Glutamatergic neuron (in vitro differentiated cells): ENCODE measurements around the gene KRT2. TPM values are rescaled to one million over a fixed set of nuclear protein-coding genes. Genes with fewer than 3 reads are reported as not detected.

ENCODE experiments used
- DNase-seq: peaks from one replicate; pipeline ENCODE4 v3.0.0; 2022
- H3K27ac Mint-ChIP-seq: one replicate; pipeline ENCODE4 v1.8.0; 2020; ENCODE audit warnings: mild to moderate bottlenecking, mixed read lengths, inconsistent platforms; ENCODE audit not compliant: unreplicated experiment
- H3K27me3 Mint-ChIP-seq: one replicate; pipeline ENCODE4 v1.8.0; 2020; ENCODE audit warnings: mild to moderate bottlenecking, moderate library complexity, mixed read lengths, inconsistent platforms; ENCODE audit not compliant: unreplicated experiment
- H3K36me3 Mint-ChIP-seq: one replicate; pipeline ENCODE4 v1.8.0; 2020; ENCODE audit warnings: mild to moderate bottlenecking, mixed read lengths, inconsistent platforms; ENCODE audit not compliant: unreplicated experiment
- H3K4me1 Mint-ChIP-seq: one replicate; pipeline ENCODE4 v1.8.0; 2020; ENCODE audit warnings: mild to moderate bottlenecking, low read depth, mixed read lengths, inconsistent platforms; ENCODE audit not compliant: unreplicated experiment
- H3K4me3 Mint-ChIP-seq: one replicate; pipeline ENCODE4 v1.8.0; 2020; ENCODE audit warnings: mild to moderate bottlenecking, mixed read lengths, inconsistent platforms; ENCODE audit not compliant: unreplicated experiment
- H3K9me3 Mint-ChIP-seq: one replicate; pipeline ENCODE4 v1.8.0; 2020; ENCODE audit warnings: mild to moderate bottlenecking, moderate library complexity, mixed read lengths, inconsistent platforms; ENCODE audit not compliant: unreplicated experiment
- CTCF ChIP-seq: fragments of 200-600 bp; sonication (generic); IDR thresholded peaks from one replicate; pipeline ENCODE4 v1.5.0; 2021; ENCODE audit not compliant: partially characterized antibody, unreplicated experiment
- total RNA-seq: library from RNA; stranded (reverse); fragmentation: NEBNext Ultra II Directional; extraction: Animal tissue kit (Norgen Biotek cat#: 25700); gene quantifications from one replicate; pipeline ENCODE4 v1.2.1, GENCODE V29; 2021; ENCODE audit not compliant: unreplicated experiment

KRT2 gene
- total RNA-seq, 1 donor from 2014 or later, result not detected

- no peaks in the 10 kb centered on the region for H3K4me1 Mint-ChIP-seq
- H3K27me3 Mint-ChIP-seq, result no peaks in the 10 kb centered on the region
- no peaks in the 10 kb centered on the region for H3K9me3 Mint-ChIP-seq
- no peak for TF ChIP-seq CTCF
- H3K27ac Mint-ChIP-seq, result no peak overlapping the region
- no peak overlapping the region for H3K4me3 Mint-ChIP-seq
- no peak for DNase-seq
- H3K36me3 Mint-ChIP-seq, result no peaks in the 10 kb centered on the region
Measured at GRCh38 chr12:52637299-52637698, 14.7 kb downstream of the KRT2 start.

- Mint-ChIP-seq H3K27me3 (no peaks in the 10 kb centered on the region), H3K27ac (no peak overlapping the region), H3K4me3 (no peak overlapping the region), H3K4me1 (no peaks in the 10 kb centered on the region), H3K9me3 (no peaks in the 10 kb centered on the region), H3K36me3 (no peaks in the 10 kb centered on the region)
- no peak for DNase-seq
- no peak for TF ChIP-seq CTCF
Measured at GRCh38 chr12:52636592-52637258, 15.3 kb downstream of the KRT2 start.

- DNase-seq, result no peak
- H3K4me1 Mint-ChIP-seq, result no peaks in the 10 kb centered on the region
- no peaks in the 10 kb centered on the region for H3K9me3 Mint-ChIP-seq
- no peaks in the 10 kb centered on the region for H3K36me3 Mint-ChIP-seq
- H3K27ac Mint-ChIP-seq, result no peak overlapping the region
- H3K27me3 Mint-ChIP-seq, result no peaks in the 10 kb centered on the region
- no peak for TF ChIP-seq CTCF
- H3K4me3 Mint-ChIP-seq, result no peak overlapping the region
Measured at GRCh38 chr12:52636189-52636588, 15.8 kb downstream of the KRT2 start.

- H3K4me1 Mint-ChIP-seq, result no peaks in the 10 kb centered on the region
- DNase-seq, result no peak
Measured at GRCh38 chr12:52634266-52635056, 17.6 kb downstream of the KRT2 start.

More at GRCh38 chr12:52634266-52635056, 17.6 kb downstream of the KRT2 start:
- Mint-ChIP-seq H3K9me3 (no peaks in the 10 kb centered on the region), H3K27ac (no peak overlapping the region), H3K36me3 (no peaks in the 10 kb centered on the region), H3K27me3 (no peaks in the 10 kb centered on the region), H3K4me3 (no peak overlapping the region)
- TF ChIP-seq CTCF, result no peak
